ENCODE results near the gene NEDD4L. TPM values are rescaled to one million over a fixed set of nuclear protein-coding genes. Genes with fewer than 3 reads are reported as not detected.

NEDD4L gene
- total RNA-seq, 4 donors from 2014 or later = 22.7 to 39.9 (median 34.7) TPM

GRCh38 chr18:58291131-58291530, 247.1 kb downstream of the NEDD4L start:
- Histone ChIP-seq H3K4me3 (no peak overlapping the region), H3K27me3 (no peaks in the 10 kb centered on the region), H3K27ac (replicated peaks in 1 of 4) (no peak overlapping the region), H3K9me3 (no peaks in the 10 kb centered on the region), H3K4me1 (peaks cover 15 to 46% (median 27%) of the 10 kb centered on the region in 4 donors), H3K36me3 (no peaks in the 10 kb centered on the region)
- intact Hi-C loops (cut with DNase I) = no loop called here
- 100% methylated on average over 5 of the region's 5 CpGs for WGBS
- TF ChIP-seq CTCF (IDR thresholded peaks at IDR 0.05) (no peak), POLR2A (IDR thresholded peaks at IDR 0.05; ENCODE audit: low read depth) (no peak), EP300 (IDR thresholded peaks at IDR 0.05) (no peak), POLR2AphosphoS5 (IDR thresholded peaks at IDR 0.05) (no peak)
- no peak for DNase-seq (ENCODE audit: extremely low spot score)

- Histone ChIP-seq H3K27ac (replicated peaks in 1 of 4) (no peak overlapping the region), H3K4me3 (no peak overlapping the region), H3K9me3 (no peaks in the 10 kb centered on the region), H3K4me1 (peaks cover 9 to 43% (median 24%) of the 10 kb centered on the region in 4 donors), H3K36me3 (no peaks in the 10 kb centered on the region), H3K27me3 (no peaks in the 10 kb centered on the region)
- no peak for DNase-seq (ENCODE audit: extremely low spot score)
- WGBS = 56% methylated on average over 2 of the region's 2 CpGs
- intact Hi-C loops (cut with DNase I) = no loop called here
- TF ChIP-seq EP300 (IDR thresholded peaks at IDR 0.05) (no peak), POLR2A (IDR thresholded peaks at IDR 0.05; ENCODE audit: low read depth) (no peak), CTCF (IDR thresholded peaks at IDR 0.05) (no peak), POLR2AphosphoS5 (IDR thresholded peaks at IDR 0.05) (no peak)
Observed at GRCh38 chr18:58292638-58293037, 248.6 kb downstream of the NEDD4L start.

- TF ChIP-seq POLR2A (IDR thresholded peaks at IDR 0.05; ENCODE audit: low read depth) (no peak), POLR2AphosphoS5 (IDR thresholded peaks at IDR 0.05) (no peak), CTCF (IDR thresholded peaks at IDR 0.05) (no peak), EP300 (IDR thresholded peaks at IDR 0.05) (no peak)
- Histone ChIP-seq H3K9me3 (no peaks in the 10 kb centered on the region), H3K27me3 (no peaks in the 10 kb centered on the region), H3K36me3 (no peaks in the 10 kb centered on the region), H3K4me1 (peaks cover 4 to 38% (median 9%) of the 10 kb centered on the region in 4 donors), H3K27ac (replicated peaks in 1 of 4) (no peak overlapping the region), H3K4me3 (no peak overlapping the region)
- DNase-seq (ENCODE audit: extremely low spot score) = no peak
- intact Hi-C loops (cut with DNase I) = no loop called here
- 81% methylated on average over 4 of the region's 4 CpGs for WGBS
Observed at GRCh38 chr18:58297198-58297597, 253.2 kb downstream of the NEDD4L start.

GRCh38 chr18:58298251-58299134, 254.5 kb downstream of the NEDD4L start:
- no peak overlapping the region for H3K4me3 ChIP-seq
- no peaks in the 10 kb centered on the region for H3K9me3 ChIP-seq
- peaks cover 0 to 32% (median 7%) of the 10 kb centered on the region in 4 donors for H3K4me1 ChIP-seq
- no peaks in the 10 kb centered on the region for H3K36me3 ChIP-seq
- H3K27ac ChIP-seq (replicated peaks in 1 of 4) = no peak overlapping the region
- TF ChIP-seq EP300 (IDR thresholded peaks at IDR 0.05) = no peak
- H3K27me3 ChIP-seq = no peaks in the 10 kb centered on the region
- DNase-seq (ENCODE audit: extremely low spot score) = no peak
- intact Hi-C loops (cut with DNase I) = no loop called here
- 50% methylated on average over 5 of the region's 5 CpGs for whole genome bisulfite sequencing

GRCh38 chr18:58299135-58299473, 255.1 kb downstream of the NEDD4L start:
- DNase-seq (ENCODE audit: extremely low spot score) = no peak
- peaks cover 0 to 32% (median 7%) of the 10 kb centered on the region in 4 donors for H3K4me1 ChIP-seq
- H3K36me3 ChIP-seq = no peaks in the 10 kb centered on the region
- no peak overlapping the region for H3K27ac ChIP-seq (replicated peaks in 1 of 4)
- intact Hi-C loops (cut with DNase I) = no loop called here
- 91% methylated on average over 4 of the region's 4 CpGs for WGBS
- H3K27me3 ChIP-seq = no peaks in the 10 kb centered on the region
- no peaks in the 10 kb centered on the region for H3K9me3 ChIP-seq
- H3K4me3 ChIP-seq = no peak overlapping the region
- TF ChIP-seq POLR2A (IDR thresholded peaks at IDR 0.05; ENCODE audit: low read depth) = no peak
- TF ChIP-seq POLR2AphosphoS5 (IDR thresholded peaks at IDR 0.05) = no peak
- no peak for TF ChIP-seq EP300 (IDR thresholded peaks at IDR 0.05)
- TF ChIP-seq CTCF (IDR thresholded peaks at IDR 0.05) = no peak

Measured in esophagus muscularis mucosa (tissue), 4 donors.